DOHH2 (cell line): ENCODE results near the gene SH3D19.

Experiments
- H3F3A ChIP-seq: fragments of 200-600 bp; sonication (generic), shearing (Covaris generic); 2 replicates; pipeline ENCODE4 v1.6.0; 2016; ENCODE audit warnings: antibody characterized with exemption, mild to moderate bottlenecking; ENCODE audit not compliant: control insufficient read depth, insufficient read depth
- H3K27ac ChIP-seq: fragments of 200-600 bp; sonication (generic); 2 replicates; pipeline ENCODE4 v1.5.1; 2014; ENCODE audit warnings: low read depth, mild to moderate bottlenecking, low read length, moderate library complexity
- H3K27me3 ChIP-seq: fragments of 200-600 bp; sonication (generic); 2 replicates; pipeline ENCODE4 v1.6.1; 2014; ENCODE audit warnings: mild to moderate bottlenecking, low read length, mixed read lengths; ENCODE audit not compliant: control insufficient read depth
- H3K36me3 ChIP-seq: fragments of 200-600 bp; sonication (generic); 2 replicates; pipeline ENCODE4 v1.6.1; 2014; ENCODE audit warnings: mild to moderate bottlenecking, low read length, moderate library complexity, mixed read lengths; ENCODE audit not compliant: control insufficient read depth
- H3K4me1 ChIP-seq: fragments of 200-600 bp; sonication (generic); 2 replicates; pipeline ENCODE4 v1.6.1; 2014; ENCODE audit warnings: mild to moderate bottlenecking, low read length, mixed read lengths; ENCODE audit not compliant: control insufficient read depth
- H3K4me2 ChIP-seq: fragments of 200-600 bp; sonication (generic); 2 replicates; pipeline ENCODE4 v1.6.0; 2014; ENCODE audit warnings: mild to moderate bottlenecking, low read length, moderate library complexity
- H3K4me3 ChIP-seq: fragments of 200-600 bp; sonication (generic); 2 replicates; pipeline ENCODE4 v1.5.1; 2014; ENCODE audit warnings: mild to moderate bottlenecking, low read length, mixed read lengths
- H3K79me2 ChIP-seq: fragments of 200-600 bp; sonication (generic); 2 replicates; pipeline ENCODE4 v1.6.1; 2014; ENCODE audit warnings: mild to moderate bottlenecking, low read length, mixed read lengths; ENCODE audit not compliant: control insufficient read depth
- H3K9me2 ChIP-seq: fragments of 200-600 bp; sonication (generic); replicated peaks from 2 replicates; pipeline ENCODE4 v1.6.1; 2014; ENCODE audit warnings: mild to moderate bottlenecking, low read length, mixed read lengths; ENCODE audit not compliant: control insufficient read depth
- H3K9me3 ChIP-seq: fragments of 200-600 bp; sonication (generic); 2 replicates; pipeline ENCODE4 v1.6.1; 2014; ENCODE audit warnings: antibody characterized with exemption, low read length, mixed read lengths; ENCODE audit not compliant: control insufficient read depth, insufficient read depth
- H4K20me1 ChIP-seq: fragments of 200-600 bp; sonication (generic); 2 replicates; pipeline ENCODE4 v1.6.0; 2014; ENCODE audit warnings: low read depth, mild to moderate bottlenecking, antibody characterized with exemption, low read length, moderate library complexity; ENCODE audit not compliant: control insufficient read depth, insufficient read depth
- EZH2phosphoT487 ChIP-seq: fragments of 200-600 bp; sonication (generic); IDR thresholded peaks from 2 replicates; pipeline ENCODE4 v1.6.1; 2017; ENCODE audit warnings: borderline replicate concordance, mild to moderate bottlenecking, antibody characterized with exemption, low read length, moderate library complexity, mixed read lengths
- TF ChIP-seq, protein P1 (sequence below): fragments of 200-600 bp; sonication (generic); IDR thresholded peaks from one replicate; pipeline ENCODE4 v1.5.1; 2014; ENCODE audit warnings: antibody characterized with exemption, mild to moderate bottlenecking, low read depth, low read length; ENCODE audit not compliant: poor library complexity, severe bottlenecking

The SH3D19 gene

DNA sequence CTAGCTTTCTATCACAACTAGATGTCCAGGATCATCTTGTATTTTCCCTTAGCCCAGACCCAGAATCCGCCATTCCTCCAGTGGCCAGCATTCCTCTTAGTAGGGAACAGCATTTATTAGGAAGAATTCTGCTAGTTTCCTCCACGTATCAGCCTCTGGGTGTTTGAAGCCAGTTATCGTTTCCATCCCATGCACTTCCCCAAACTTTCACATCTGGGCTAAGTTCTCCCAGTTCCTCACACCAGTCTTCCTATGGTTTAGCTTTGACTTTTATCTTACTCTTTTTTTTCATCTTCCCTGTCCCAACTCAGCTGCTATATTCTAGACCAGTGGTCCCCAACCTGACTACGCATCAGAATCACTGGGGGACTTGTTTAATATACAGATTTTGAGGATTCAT lies 101.9 kb downstream of the SH3D19 start:
- TF ChIP-seq, protein P1, sequence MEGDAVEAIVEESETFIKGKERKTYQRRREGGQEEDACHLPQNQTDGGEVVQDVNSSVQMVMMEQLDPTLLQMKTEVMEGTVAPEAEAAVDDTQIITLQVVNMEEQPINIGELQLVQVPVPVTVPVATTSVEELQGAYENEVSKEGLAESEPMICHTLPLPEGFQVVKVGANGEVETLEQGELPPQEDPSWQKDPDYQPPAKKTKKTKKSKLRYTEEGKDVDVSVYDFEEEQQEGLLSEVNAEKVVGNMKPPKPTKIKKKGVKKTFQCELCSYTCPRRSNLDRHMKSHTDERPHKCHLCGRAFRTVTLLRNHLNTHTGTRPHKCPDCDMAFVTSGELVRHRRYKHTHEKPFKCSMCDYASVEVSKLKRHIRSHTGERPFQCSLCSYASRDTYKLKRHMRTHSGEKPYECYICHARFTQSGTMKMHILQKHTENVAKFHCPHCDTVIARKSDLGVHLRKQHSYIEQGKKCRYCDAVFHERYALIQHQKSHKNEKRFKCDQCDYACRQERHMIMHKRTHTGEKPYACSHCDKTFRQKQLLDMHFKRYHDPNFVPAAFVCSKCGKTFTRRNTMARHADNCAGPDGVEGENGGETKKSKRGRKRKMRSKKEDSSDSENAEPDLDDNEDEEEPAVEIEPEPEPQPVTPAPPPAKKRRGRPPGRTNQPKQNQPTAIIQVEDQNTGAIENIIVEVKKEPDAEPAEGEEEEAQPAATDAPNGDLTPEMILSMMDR, result no peak
- no peak for TF ChIP-seq EZH2phosphoT487
- H3K9me2 ChIP-seq, result no peaks in the 10 kb centered on the region
- H3K79me2 ChIP-seq, result no peaks in the 10 kb centered on the region
- no peak overlapping the region for H3K27ac ChIP-seq
- no peaks in the 10 kb centered on the region for H3K9me3 ChIP-seq
- H3K4me1 ChIP-seq, result no peaks in the 10 kb centered on the region
- no peaks in the 10 kb centered on the region for H4K20me1 ChIP-seq
- H3K27me3 ChIP-seq, result no peaks in the 10 kb centered on the region
- H3K4me3 ChIP-seq, result no peak overlapping the region
- H3F3A ChIP-seq, result no peaks in the 10 kb centered on the region
- no peak overlapping the region for H3K4me2 ChIP-seq
- H3K36me3 ChIP-seq, result no peaks in the 10 kb centered on the region

- Histone ChIP-seq H3K9me2 (no peaks in the 10 kb centered on the region), H3K79me2 (no peaks in the 10 kb centered on the region), H3K4me1 (no peaks in the 10 kb centered on the region), H3K4me2 (no peak overlapping the region), H3K27ac (no peak overlapping the region), H4K20me1 (no peaks in the 10 kb centered on the region), H3K36me3 (no peaks in the 10 kb centered on the region), H3K4me3 (no peak overlapping the region), H3K9me3 (no peaks in the 10 kb centered on the region), H3F3A (no peaks in the 10 kb centered on the region), H3K27me3 (no peaks in the 10 kb centered on the region)
- no peak for TF ChIP-seq EZH2phosphoT487
- TF ChIP-seq, protein P1, result no peak
Observed at GRCh38 chr4:151219948-151220347, 105.5 kb downstream of the SH3D19 start.

GRCh38 chr4:151219091-151219490 lies 106.3 kb downstream of the SH3D19 start:
- H3K4me3 ChIP-seq, result no peak overlapping the region
- H3K4me1 ChIP-seq, result no peaks in the 10 kb centered on the region
- no peaks in the 10 kb centered on the region for H3K27me3 ChIP-seq
- no peaks in the 10 kb centered on the region for H3F3A ChIP-seq
- H3K79me2 ChIP-seq, result no peaks in the 10 kb centered on the region
- no peaks in the 10 kb centered on the region for H3K36me3 ChIP-seq
- H4K20me1 ChIP-seq, result no peaks in the 10 kb centered on the region
- no peak overlapping the region for H3K27ac ChIP-seq
- H3K9me2 ChIP-seq, result no peaks in the 10 kb centered on the region
- TF ChIP-seq, protein P1, result no peak
- TF ChIP-seq EZH2phosphoT487, result no peak
- H3K4me2 ChIP-seq, result no peak overlapping the region
- H3K9me3 ChIP-seq, result no peaks in the 10 kb centered on the region

GRCh38 chr4:151218343-151218742 lies 107.1 kb downstream of the SH3D19 start:
- Histone ChIP-seq H3K9me2 (no peaks in the 10 kb centered on the region), H3F3A (no peaks in the 10 kb centered on the region), H4K20me1 (no peaks in the 10 kb centered on the region), H3K27ac (no peak overlapping the region), H3K9me3 (no peaks in the 10 kb centered on the region), H3K79me2 (no peaks in the 10 kb centered on the region), H3K4me2 (no peak overlapping the region), H3K4me3 (no peak overlapping the region), H3K4me1 (no peaks in the 10 kb centered on the region), H3K27me3 (no peaks in the 10 kb centered on the region), H3K36me3 (no peaks in the 10 kb centered on the region)
- TF ChIP-seq, protein P1, result no peak
- no peak for TF ChIP-seq EZH2phosphoT487
